Endothelial cell of umbilical vein (primary cell): ENCODE data around the gene VSX1. TPM values are rescaled to one million over a fixed set of nuclear protein-coding genes. Genes with fewer than 3 reads are reported as not detected.

Source experiments
- BruUV-seq: library from RNA; stranded (reverse); fragments of 400-500 nt; replicated peaks from 2 replicates; lab custom pipeline; 2021; lab: Mats Ljungman, UMichigan
- CTCF ChIA-PET: fragments of 300-600, 350-600 bp; sonication (Branson Sonifier 250); formaldehyde crosslinking; loops from one replicate; lab custom pipeline; 2021; ENCODE audit warnings: antibody characterized with exemption, inconsistent platforms; lab: Charles Lee
- POLR2A ChIA-PET: fragments of 300-600, 350-600 bp; sonication (Branson Sonifier 250); formaldehyde crosslinking; loops from one replicate; lab custom pipeline; 2021; ENCODE audit warnings: antibody characterized with exemption, inconsistent platforms; lab: Charles Lee
- DNase-seq: peaks from one replicate; pipeline ENCODE4 v3.0.0-alpha.2; 2011; ENCODE audit warnings: low read depth, low spot score
- FAIRE-seq: peaks from 2 replicates; lab custom pipeline; 2011; peaks lifted over from hg19 to GRCh38; lab: Jason Lieb, UNC
- H2AFZ ChIP-seq: 2 replicates; pipeline ENCODE4 v1.6.0; 2012; ENCODE audit warnings: low read depth, low read length, control low read depth, inconsistent platforms
- H3K27ac ChIP-seq: 2 replicates; pipeline ENCODE4 v1.5.1; 2011; ENCODE audit warnings: low read depth, mild to moderate bottlenecking, control low read depth, low read length, moderate library complexity; ENCODE audit not compliant: insufficient read depth
- H3K27me3 ChIP-seq, 2 experiments: 2 replicates each; pipeline versions ENCODE4 v1.6.0 to v1.6.1; 2011; ENCODE audit warnings: low read length in 2 of 2, mixed read lengths in 1 of 2; ENCODE audit not compliant: control insufficient read depth in 2 of 2, insufficient read depth in 2 of 2
- H3K36me3 ChIP-seq, 2 experiments: 2 replicates in 1 of 2; 3 replicates in 1 of 2; pipeline ENCODE4 v1.5.1; 2011; ENCODE audit warnings: low read length in 2 of 2, mild to moderate bottlenecking in 1 of 2, moderate library complexity in 1 of 2; ENCODE audit not compliant: control insufficient read depth in 2 of 2, insufficient read depth in 2 of 2; ENCODE audit errors: extremely low read depth in 1 of 2
- H3K4me1 ChIP-seq: 3 replicates; pipeline ENCODE4 v1.5.1; 2011; ENCODE audit warnings: mild to moderate bottlenecking, low read length; ENCODE audit not compliant: control insufficient read depth, insufficient read depth; ENCODE audit errors: extremely low read depth
- H3K4me2 ChIP-seq: 2 replicates; pipeline ENCODE4 v1.6.1; 2011; ENCODE audit warnings: low read length, control low read depth, mixed read lengths; ENCODE audit not compliant: insufficient read depth
- H3K4me3 ChIP-seq, 3 experiments: fragments of 200-600 bp in 1 of 3; sonication (generic), shearing (Covaris generic) in 1 of 3; replicated peaks in 1 of 3; 2 replicates each; pipeline ENCODE4 v1.5.1; 2011 to 2016; ENCODE audit warnings: control low read depth in 3 of 3, low read length in 3 of 3, mild to moderate bottlenecking in 2 of 3, inconsistent platforms in 1 of 3, low read depth in 1 of 3, moderate library complexity in 1 of 3; ENCODE audit not compliant: insufficient read depth in 1 of 3
- H3K79me2 ChIP-seq: 2 replicates; pipeline ENCODE4 v1.6.0; 2012; ENCODE audit warnings: low read length, inconsistent platforms; ENCODE audit not compliant: control insufficient read depth, insufficient read depth
- H3K9ac ChIP-seq: replicated peaks from 2 replicates; pipeline ENCODE3; 2011; ENCODE audit warnings: low read length, control low read depth; ENCODE audit not compliant: insufficient read depth; ENCODE audit errors: extremely low read depth
- H3K9me1 ChIP-seq: replicated peaks from 3 replicates; pipeline ENCODE4 v1.6.0; 2011; ENCODE audit warnings: mild to moderate bottlenecking, low read length; ENCODE audit not compliant: control insufficient read depth, insufficient read depth; ENCODE audit errors: extremely low read depth
- H3K9me3 ChIP-seq: replicated peaks from 2 replicates; pipeline ENCODE4 v1.5.1; 2012; ENCODE audit warnings: low read length, inconsistent platforms; ENCODE audit not compliant: control insufficient read depth, insufficient read depth
- H4K20me1 ChIP-seq: replicated peaks from 2 replicates; pipeline ENCODE3; 2011; ENCODE audit warnings: mild to moderate bottlenecking, low read length; ENCODE audit not compliant: control insufficient read depth, insufficient read depth; ENCODE audit errors: extremely low read depth
- EZH2 ChIP-seq: IDR thresholded peaks from 2 replicates; pipeline ENCODE4 v1.6.1; 2012; ENCODE audit warnings: borderline replicate concordance, low read depth, mild to moderate bottlenecking, moderate library complexity, low read length, inconsistent platforms; ENCODE audit not compliant: severe bottlenecking
- FOS ChIP-seq: IDR thresholded peaks from 2 replicates; pipeline ENCODE4 v1.6.1; 2011; ENCODE audit warnings: mild to moderate bottlenecking, low read length, moderate library complexity, borderline replicate concordance; ENCODE audit not compliant: insufficient read depth
- JUN ChIP-seq: IDR thresholded peaks from 2 replicates; pipeline ENCODE4 v1.6.1; 2011; ENCODE audit warnings: borderline replicate concordance, low read depth; ENCODE audit not compliant: insufficient read length, insufficient read depth
- MYC ChIP-seq: IDR thresholded peaks from one replicate; pipeline ENCODE4 v1.6.1; 2011; ENCODE audit warnings: mild to moderate bottlenecking, low read depth, low read length
- POLR2AphosphoS5 ChIP-seq: IDR thresholded peaks from 2 replicates; pipeline ENCODE4 v1.6.1; 2012; ENCODE audit warnings: low read depth, mild to moderate bottlenecking, control low read depth, low read length, moderate library complexity; ENCODE audit not compliant: insufficient read depth
- dilution Hi-C: fragments of 300-500 bp; cut with MboI; formaldehyde crosslinking; loops from one replicate; pipeline ENCODE4 v1.15.0; 2019; ENCODE audit warnings: low sequenced_read_pairs; ENCODE audit not compliant: extremely low pct_ligation_motif_present
- intact Hi-C: fragments of 100-400 bp; cut with micrococcal nuclease; formaldehyde crosslinking; loops from one replicate; pipeline ENCODE4 v1.10.0; 2022
- polyA plus RNA-seq, 4 experiments: library from polyadenylated mRNA; depleted of rRNA in 3 of 4; stranded (reverse) in 3 of 4; unstranded in 1 of 4; fragments of >200 nt; gene quantifications; 2 replicates each; pipeline versions ENCODE4 v1.2.1 to v1.2.3, GENCODE V29; 2011 to 2012; ENCODE audit warnings: missing spikeins in 1 of 4
- total RNA-seq: library from RNA; stranded (reverse); gene quantifications from 2 replicates; pipeline ENCODE4 v1.2.3, GENCODE V29; 2021
- TF ChIP-seq, protein P1 (sequence below): IDR thresholded peaks from 2 replicates; pipeline ENCODE4 v1.6.1; 2011; ENCODE audit not compliant: insufficient read depth, insufficient read length
- TF ChIP-seq, protein P2 (sequence below), 2 donors: IDR thresholded peaks; 1 replicate in 1 of 2; 2 replicates in 1 of 2; pipeline ENCODE4 v1.5.1; 2011; ENCODE audit warnings: low read length in 2 of 2, mild to moderate bottlenecking in 2 of 2, moderate library complexity in 2 of 2, control low read depth in 1 of 2, inconsistent platforms in 1 of 2, low read depth in 1 of 2; ENCODE audit not compliant: insufficient read depth in 1 of 2; ENCODE audit errors: extremely low read depth in 1 of 2

VSX1 gene
- total and polyA plus RNA-seq, 2 donors (not counting 3 experiments of a cell fraction or from before 2014, with no cell fraction given): not detected

DNA sequence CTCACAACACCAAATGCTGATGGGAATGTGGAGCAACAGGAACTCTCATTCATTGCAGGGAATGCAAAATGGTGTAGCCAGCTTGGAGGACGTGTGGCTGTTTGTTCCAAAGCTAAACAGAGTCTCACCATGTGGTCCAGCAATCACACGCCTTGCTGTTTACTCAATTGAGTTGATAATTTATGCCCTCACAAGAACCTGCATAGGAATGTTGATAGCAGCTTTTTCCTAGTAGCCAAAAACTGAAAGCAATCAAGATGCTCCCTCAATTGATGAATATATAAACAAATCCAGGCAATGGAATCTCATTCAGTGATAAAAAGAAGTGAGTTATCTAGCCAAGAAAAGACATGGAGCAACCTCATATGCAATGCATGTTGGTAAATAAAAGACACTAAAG is 15.6 kb upstream of the VSX1 start:
- intact Hi-C loops (no loop called here), dilution Hi-C loops (no loop called here)
- BruUV-seq: no TSS peak
- FAIRE-seq: no peak
- no peaks in the 10 kb centered on the region for H3K9me1 ChIP-seq
- no peaks in the 10 kb centered on the region for H3K9me3 ChIP-seq
- H3K4me3 ChIP-seq: no peak overlapping the region
- peaks cover 0 to 4% of the 10 kb centered on the region in 2 experiments for H3K27me3 ChIP-seq
- H4K20me1 ChIP-seq: no peaks in the 10 kb centered on the region
- no peaks in the 10 kb centered on the region for H3K4me1 ChIP-seq
- no peak overlapping the region for H3K4me2 ChIP-seq
- H3K27ac ChIP-seq: no peak overlapping the region
- H3K9ac ChIP-seq: no peak overlapping the region
- H2AFZ ChIP-seq: no peak overlapping the region
- H3K36me3 ChIP-seq: no peaks in the 10 kb centered on the region
- no peaks in the 10 kb centered on the region for H3K79me2 ChIP-seq
- ChIA-PET CTCF (no interaction called here), POLR2A (no interaction called here)
- TF ChIP-seq JUN (no peak), EZH2 (no peak), FOS (no peak), POLR2AphosphoS5 (no peak), MYC (no peak)
- TF ChIP-seq, protein P1, sequence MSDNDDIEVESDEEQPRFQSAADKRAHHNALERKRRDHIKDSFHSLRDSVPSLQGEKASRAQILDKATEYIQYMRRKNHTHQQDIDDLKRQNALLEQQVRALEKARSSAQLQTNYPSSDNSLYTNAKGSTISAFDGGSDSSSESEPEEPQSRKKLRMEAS: no peak
- TF ChIP-seq, protein P2, sequence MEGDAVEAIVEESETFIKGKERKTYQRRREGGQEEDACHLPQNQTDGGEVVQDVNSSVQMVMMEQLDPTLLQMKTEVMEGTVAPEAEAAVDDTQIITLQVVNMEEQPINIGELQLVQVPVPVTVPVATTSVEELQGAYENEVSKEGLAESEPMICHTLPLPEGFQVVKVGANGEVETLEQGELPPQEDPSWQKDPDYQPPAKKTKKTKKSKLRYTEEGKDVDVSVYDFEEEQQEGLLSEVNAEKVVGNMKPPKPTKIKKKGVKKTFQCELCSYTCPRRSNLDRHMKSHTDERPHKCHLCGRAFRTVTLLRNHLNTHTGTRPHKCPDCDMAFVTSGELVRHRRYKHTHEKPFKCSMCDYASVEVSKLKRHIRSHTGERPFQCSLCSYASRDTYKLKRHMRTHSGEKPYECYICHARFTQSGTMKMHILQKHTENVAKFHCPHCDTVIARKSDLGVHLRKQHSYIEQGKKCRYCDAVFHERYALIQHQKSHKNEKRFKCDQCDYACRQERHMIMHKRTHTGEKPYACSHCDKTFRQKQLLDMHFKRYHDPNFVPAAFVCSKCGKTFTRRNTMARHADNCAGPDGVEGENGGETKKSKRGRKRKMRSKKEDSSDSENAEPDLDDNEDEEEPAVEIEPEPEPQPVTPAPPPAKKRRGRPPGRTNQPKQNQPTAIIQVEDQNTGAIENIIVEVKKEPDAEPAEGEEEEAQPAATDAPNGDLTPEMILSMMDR (IDR thresholded peaks at IDR 0.05; ENCODE audit: extremely low read depth in 1 of 2, insufficient read depth in 1 of 2, low read depth in 1 of 2, low read length in 2 of 2): no peak
- DNase-seq: no peak
